Left forelimb (tissue), 1 donor: ENCODE data around the gene VAMP1.
"Not testable (repeated sequence)": the region's sequence is repeated elsewhere in the genome, so short reads cannot be mapped to it uniquely, and the experiment has no call there.

Experiments
- DNase-seq: peaks from one replicate; pipeline ENCODE4 v3.0.0-alpha.2; 2018; ENCODE audit warnings: low spot score

Gene VAMP1

GRCh38 chr12:6451348-6452244 lies 18.9 kb downstream of the VAMP1 start, which contains the start of gene TAPBPL:
TAPBPL (plus strand) TSS chr12:6452042; CDS start chr12:6452249, 207 bp downstream.
- peak; percentile 92 for DNase-seq

GRCh38 chr12:6450869-6451347 lies 19.6 kb downstream of the VAMP1 start:
- DNase-seq, result peak; percentile 76

GRCh38 chr12:6450091-6450868 lies 20.2 kb downstream of the VAMP1 start:
- no peak for DNase-seq

GRCh38 chr12:6444704-6445688 lies 25.5 kb downstream of the VAMP1 start, which contains the start of gene CD27:
CD27 (plus strand) TSS chr12:6444955; CDS start chr12:6445096, 141 bp downstream.
- no peak for DNase-seq

GRCh38 chr12:6444031-6444430 lies 26.4 kb downstream of the VAMP1 start:
- no peak for DNase-seq

GRCh38 chr12:6443361-6443983 lies 27.0 kb downstream of the VAMP1 start:
- no peak for DNase-seq

- no peak for DNase-seq
Observed at GRCh38 chr12:6442836-6443235, 27.6 kb downstream of the VAMP1 start.

- no peak for DNase-seq
Observed at GRCh38 chr12:6440391-6440790, 30.1 kb downstream of the VAMP1 start.

GRCh38 chr12:6438345-6438744 lies 32.1 kb downstream of the VAMP1 start:
- no peak for DNase-seq

GRCh38 chr12:6437586-6437985 lies 32.9 kb downstream of the VAMP1 start:
- no peak for DNase-seq

GRCh38 chr12:6435961-6436715 lies 34.3 kb downstream of the VAMP1 start:
- DNase-seq, result no peak

- DNase-seq, result no peak
Observed at GRCh38 chr12:6434205-6435140, 36.0 kb downstream of the VAMP1 start.

- no peak for DNase-seq
Observed at GRCh38 chr12:6432991-6433390, 37.5 kb downstream of the VAMP1 start.

GRCh38 chr12:6430124-6430989 lies 40.1 kb downstream of the VAMP1 start:
- no peak for DNase-seq

- no peak for DNase-seq
Observed at GRCh38 chr12:6428326-6428725, 42.2 kb downstream of the VAMP1 start.

- DNase-seq, result not testable (repeated sequence)
Observed at GRCh38 chr12:6427796-6428195, 42.7 kb downstream of the VAMP1 start.

- no peak for DNase-seq
Observed at GRCh38 chr12:6426882-6427671, 43.4 kb downstream of the VAMP1 start.
